ENCODE measurements around the gene AAMDC.

- TF ChIP-seq CTCF (IDR thresholded peaks at IDR 0.05) (no peak), POLR2A (IDR thresholded peaks at IDR 0.05) (no peak), POLR2AphosphoS5 (IDR thresholded peaks at IDR 0.05) (no peak), EP300 (IDR thresholded peaks at IDR 0.05; ENCODE audit: low read depth) (no peak)
Observed at GRCh38 chr11:77800449-77800848, 20.5 kb upstream of the AAMDC start.
